Heart left ventricle (tissue), 16 donors: ENCODE measurements around the gene SLC35G2. TPM values are rescaled to one million over a fixed set of nuclear protein-coding genes. Genes with fewer than 3 reads are reported as not detected.
A peak's percentile ranks its signal among the peaks of the same experiment; 100 is the strongest.
"Not testable (repeated sequence)": the region's sequence is repeated elsewhere in the genome, so short reads cannot be mapped to it uniquely, and the experiment has no call there.

Experiments used
- ATAC-seq, 4 donors: fragments of 200-7000 bp; cut with Tn5 transposase; one replicate each; pipeline ENCODE4 v1.9.1; 2020 to 2022; ENCODE audit warnings: moderate library complexity in 4 of 4, mild to moderate bottlenecking in 3 of 4, moderate number of reproducible peaks in 1 of 4
- DNase-seq, 5 donors: peaks; one replicate each; pipeline ENCODE4 v3.0.0-alpha.2; 2020
- H3K27ac ChIP-seq, 12 donors: fragments of 200-600 bp; sonication (generic) in 4 of 12; one replicate each; pipeline versions ENCODE4 v1.5.0 to v1.8.0; 2016 to 2022; ENCODE audit warnings: mild to moderate bottlenecking in 2 of 12
- H3K27me3 ChIP-seq, 9 donors: fragments of 200-600 bp; sonication (generic) in 2 of 9; one replicate each; pipeline versions ENCODE4 v1.5.1 to v1.8.0; 2016 to 2022; ENCODE audit warnings: mild to moderate bottlenecking in 3 of 9
- H3K36me3 ChIP-seq, 9 donors: fragments of 200-600 bp; sonication (generic) in 2 of 9; one replicate each; pipeline versions ENCODE4 v1.5.0 to v1.8.0; 2018 to 2022; ENCODE audit warnings: mild to moderate bottlenecking in 2 of 9
- H3K4me1 ChIP-seq, 12 donors: fragments of 200-600 bp; sonication (generic) in 4 of 12; one replicate each; pipeline versions ENCODE4 v1.5.0 to v1.8.0; 2016 to 2022; ENCODE audit warnings: mild to moderate bottlenecking in 3 of 12
- H3K4me3 ChIP-seq, 12 donors: fragments of 200-600 bp; sonication (generic) in 4 of 12; one replicate each; pipeline versions ENCODE4 v1.5.0 to v1.8.0; 2017 to 2022; ENCODE audit warnings: mild to moderate bottlenecking in 9 of 12, moderate library complexity in 4 of 12
- H3K9me3 ChIP-seq, 12 donors: fragments of 200-600 bp; sonication (generic) in 4 of 12; one replicate each; pipeline versions ENCODE4 v1.5.0 to v1.8.0; 2016 to 2022; ENCODE audit warnings: mild to moderate bottlenecking in 1 of 12
- POLR2A ChIP-seq, 2 donors: fragments of 450-650 bp; IDR thresholded peaks; one replicate each; pipeline ENCODE4 v1.6.1; 2017; ENCODE audit warnings: antibody characterized with exemption in 2 of 2, mild to moderate bottlenecking in 2 of 2, moderate library complexity in 2 of 2
- WGBS, 4 donors: extraction: QIAGEN DNeasy Blood & Tissue Kit in 2 of 4; methylation state at CpG; one replicate each; pipeline versions ENCODE4 v1.1.5 to v1.1.7; 2013 to 2018; 5-methylcytosine and 5-hydroxymethylcytosine counted together
- intact Hi-C, 10 donors: fragments of 100-400 bp; cut with DNase I; formaldehyde crosslinking; loops; one replicate each; pipeline versions ENCODE4 v1.11.1 to v1.14.2; 2022
- polyA plus RNA-seq, 2 donors: library from polyadenylated mRNA; stranded (reverse); fragments of 200-250 nt; gene quantifications; one replicate each; pipeline ENCODE4 v1.2.3, GENCODE V29; 2013
- total RNA-seq, 9 donors: library from RNA; depleted of rRNA in 2 of 9; stranded (reverse); fragments of >200 nt in 2 of 9; fragmentation: NEBNext Ultra II Directional in 3 of 9; extraction: Animal tissue kit (Norgen Biotek cat#: 25700) in 3 of 9; gene quantifications; one replicate each; pipeline versions ENCODE4 v1.1.0 to v1.2.4, GENCODE V29; 2016 to 2023
- TF ChIP-seq, protein P1 (sequence below), 12 donors: fragments of 200-600 bp; sonication (generic) in 4 of 12; IDR thresholded peaks; one replicate each; pipeline versions ENCODE4 v1.5.0 to v1.8.0; 2018 to 2022; ENCODE audit warnings: antibody characterized with exemption in 12 of 12, mild to moderate bottlenecking in 5 of 12
- donor health status: ischemic (EF 13 %, LVEDD 7.1; RV severe dilation, severe dysfunction).
- donor health status: healthy with polysubstance abuse.
- donor health status: DM: no; HTN: yes; CAD: no.
- donor health status: DM: no; HTN: no; CAD: no.
- donor health status: ischemic (EF 25% LVEDD 6.9; RV normal size, moderate dysfunction).
- donor health status: ischemic (EF 25% LVEDD 5.7; RV mildly dilated, moderate dysfunction).
- donor health status: healthy.
- donor health status: DM: yes; HTN: yes; CAD: no.
- donor health status: ischemic (EF 35%, LVEDD 5.7; RV mildly dilated, moderate dysfunction).
- donor health status: nonischemic (EF 11% LVEDD 7.7; RV severe dilation, severe dysfunction).
- donor health status: DM: yes; HTN: yes; CAD: no.
- donor health status: PGD.
- donor health status: ischemic (EF 29% LVEDD 5.4; RV normal size, mild dysfunction).
- donor health status: nonischemic (EF 23%, LVEDD 6.1; RV moderate dilation, normal function).

SLC35G2 gene
- total and polyA plus RNA-seq, 11 donors: 1.0 to 5.3 (median 3.5) TPM

DNA sequence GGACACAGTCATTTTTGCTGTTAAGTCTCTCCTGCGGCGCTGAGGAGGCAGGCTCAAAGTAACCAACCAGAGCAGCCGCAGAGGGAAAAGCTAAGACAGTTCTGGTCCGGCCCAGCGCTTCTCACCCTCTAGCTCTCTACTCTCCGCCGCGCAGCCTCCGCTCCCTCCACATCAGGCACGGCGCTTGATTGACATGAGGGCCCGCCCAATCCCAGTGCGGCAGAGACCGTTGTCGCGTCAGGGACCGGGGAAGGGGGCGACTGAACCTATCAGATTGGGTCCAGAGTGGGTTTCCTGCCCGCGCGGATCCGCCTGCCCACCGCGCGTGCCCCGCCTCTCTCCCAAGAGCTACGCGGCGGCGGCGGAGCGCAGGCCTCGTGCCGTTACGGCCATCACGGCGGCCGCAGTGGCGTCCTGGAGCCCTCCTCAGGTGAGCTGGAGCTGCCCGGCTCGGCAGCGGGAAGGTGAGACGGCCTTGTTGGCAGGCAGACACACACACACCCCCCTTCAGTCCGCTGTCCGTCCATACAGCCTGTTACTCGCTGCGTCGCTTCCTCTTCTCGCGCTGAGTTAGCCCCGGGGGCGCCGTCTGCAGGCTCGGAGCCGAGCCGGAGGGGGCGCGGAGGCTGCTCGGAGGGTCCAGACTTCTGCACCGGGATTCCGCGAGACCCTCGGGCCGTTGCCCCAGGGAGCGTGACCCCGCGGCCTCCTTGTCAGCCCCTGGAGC is 43.1 kb downstream of the SLC35G2 start, which contains the start of gene NCK1:
TSS of gene NCK1 (plus strand) at position 319 of the 727 bp plus-strand sequence. CDS start 65,794 bp downstream, outside the sequence.
- Histone ChIP-seq H3K27me3 (no peaks in the 10 kb centered on the region), H3K4me3 (peak within 1 kb of the TSS; percentile 61 to 95 (median 83)), H3K36me3 (no peaks in the 10 kb centered on the region), H3K27ac (peak within 1 kb of the TSS; percentile 72 to 95 (median 90)), H3K4me1 (peaks cover 0 to 51% (median 23%) of the 10 kb centered on the region in 12 donors), H3K9me3 (no peaks in the 10 kb centered on the region)
- ATAC-seq: peak; percentile 99 to 100 (median 99)
- intact Hi-C loops: loop anchor here in 6 of 10 donors (1.0 to 10.0 kb wide), 11 partner anchors 45 to 152 kb away; partner anchors contain the start of genes STAG1 (in 6 of the 6) and SLC35G2 (in 4 of the 6)
- peak; percentile 99 for DNase-seq
- whole genome bisulfite sequencing, 4 donors: 0 to 2% (median 1%) methylated on average over 22 to 67 of the region's 67 CpGs
- peak; percentile 19 to 92 for TF ChIP-seq POLR2A (IDR thresholded peaks at IDR 0.05)
- TF ChIP-seq, protein P1, sequence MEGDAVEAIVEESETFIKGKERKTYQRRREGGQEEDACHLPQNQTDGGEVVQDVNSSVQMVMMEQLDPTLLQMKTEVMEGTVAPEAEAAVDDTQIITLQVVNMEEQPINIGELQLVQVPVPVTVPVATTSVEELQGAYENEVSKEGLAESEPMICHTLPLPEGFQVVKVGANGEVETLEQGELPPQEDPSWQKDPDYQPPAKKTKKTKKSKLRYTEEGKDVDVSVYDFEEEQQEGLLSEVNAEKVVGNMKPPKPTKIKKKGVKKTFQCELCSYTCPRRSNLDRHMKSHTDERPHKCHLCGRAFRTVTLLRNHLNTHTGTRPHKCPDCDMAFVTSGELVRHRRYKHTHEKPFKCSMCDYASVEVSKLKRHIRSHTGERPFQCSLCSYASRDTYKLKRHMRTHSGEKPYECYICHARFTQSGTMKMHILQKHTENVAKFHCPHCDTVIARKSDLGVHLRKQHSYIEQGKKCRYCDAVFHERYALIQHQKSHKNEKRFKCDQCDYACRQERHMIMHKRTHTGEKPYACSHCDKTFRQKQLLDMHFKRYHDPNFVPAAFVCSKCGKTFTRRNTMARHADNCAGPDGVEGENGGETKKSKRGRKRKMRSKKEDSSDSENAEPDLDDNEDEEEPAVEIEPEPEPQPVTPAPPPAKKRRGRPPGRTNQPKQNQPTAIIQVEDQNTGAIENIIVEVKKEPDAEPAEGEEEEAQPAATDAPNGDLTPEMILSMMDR (IDR thresholded peaks at IDR 0.05): peak in 5 of 12 donors; percentile 6 to 26 (median 17)

DNA sequence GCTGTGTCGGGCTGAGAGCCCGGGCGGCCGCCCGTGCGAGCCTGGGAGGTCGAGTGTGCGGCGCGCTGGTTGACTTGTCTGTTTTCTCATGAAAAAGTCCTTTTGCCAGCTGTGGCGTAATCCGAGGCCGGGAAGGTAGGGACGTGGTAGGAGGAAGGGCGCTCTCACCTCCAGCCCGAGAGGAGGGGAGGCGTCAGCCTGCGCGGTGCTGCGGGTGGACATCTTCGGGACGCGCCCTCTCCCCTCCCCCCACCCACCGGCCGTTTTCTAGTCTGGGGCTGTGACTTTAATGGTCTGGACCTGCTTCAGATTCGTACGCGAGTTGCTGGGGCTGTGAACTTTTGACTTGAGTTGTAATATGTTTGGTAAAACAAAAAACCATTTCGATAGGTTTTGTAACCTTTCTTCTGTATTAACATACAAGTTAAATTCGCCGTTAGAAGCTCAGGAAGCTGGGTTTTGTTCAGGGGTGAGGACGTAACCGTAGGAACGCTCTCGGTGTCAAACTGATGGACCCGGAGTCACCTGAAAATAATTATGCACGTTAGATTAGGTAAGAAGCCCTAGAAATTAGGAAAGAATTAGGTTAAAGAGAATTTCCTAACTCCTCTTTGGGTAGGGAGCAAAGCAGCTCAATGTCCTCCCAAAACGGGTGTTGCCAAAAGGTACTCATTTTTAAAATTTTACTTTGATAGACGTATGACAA is 43.8 kb downstream of the SLC35G2 start:
- intact Hi-C loops: loop anchor here in 6 of 10 donors (1.0 to 10.0 kb wide), 11 partner anchors 45 to 152 kb away; partner anchors contain the start of genes STAG1 (in 6 of the 6) and SLC35G2 (in 4 of the 6)
- H3K36me3 ChIP-seq: peaks cover 0 to 4% (median 0%) of the 10 kb centered on the region in 9 donors
- WGBS, 4 donors: 1% methylated on average over 35 to 39 of the region's 39 CpGs
- DNase-seq (peak in 4 of 5 donors; percentile 46 to 74 (median 60)), ATAC-seq (peak in 3 of 4 donors; percentile 36 to 62 (median 54))
- TF ChIP-seq, protein P1 (IDR thresholded peaks at IDR 0.05): no peak
- TF ChIP-seq POLR2A (IDR thresholded peaks at IDR 0.05): no peak
- no peaks in the 10 kb centered on the region for H3K9me3 ChIP-seq
- H3K4me3 ChIP-seq: peak overlapping the region; percentile 61 to 95 (median 83)
- H3K27ac ChIP-seq: peak overlapping the region; percentile 72 to 95 (median 90)
- peaks cover 0 to 43% (median 21%) of the 10 kb centered on the region in 12 donors for H3K4me1 ChIP-seq
- no peaks in the 10 kb centered on the region for H3K27me3 ChIP-seq

DNA sequence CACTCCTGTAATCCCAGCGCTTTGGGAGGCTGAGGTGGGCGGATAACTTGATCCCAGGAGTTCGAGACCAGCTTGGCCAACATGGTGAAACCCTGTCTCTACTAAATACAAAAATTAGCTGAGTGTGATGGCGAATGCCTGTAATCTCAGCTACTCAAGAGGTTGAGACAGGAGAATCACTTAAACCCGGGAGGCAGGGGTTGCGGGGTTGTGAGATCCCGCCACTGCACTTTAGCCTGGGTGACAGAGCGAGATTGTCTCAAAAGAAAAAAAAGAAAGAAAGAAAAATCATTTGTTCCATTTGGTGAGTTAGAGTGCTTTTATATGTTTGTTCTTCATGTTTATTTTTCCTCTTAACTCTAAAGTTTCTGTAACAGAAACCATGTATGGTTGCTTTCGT is 50.4 kb downstream of the SLC35G2 start:
- Histone ChIP-seq H3K4me1 (peaks cover 0 to 7% (median 0%) of the 10 kb centered on the region in 12 donors), H3K36me3 (peaks cover 0 to 33% (median 6%) of the 10 kb centered on the region in 9 donors), H3K4me3 (no peak overlapping the region), H3K27me3 (no peaks in the 10 kb centered on the region), H3K9me3 (peaks cover 0 to 8% (median 0%) of the 10 kb centered on the region in 12 donors), H3K27ac (no peak overlapping the region)
- DNase-seq (no peak), ATAC-seq (no peak)
- intact Hi-C loops: loop anchor here in 4 of 10 donors (10.0 kb wide), 4 partner anchors 56 to 136 kb away; partner anchors contain the start of gene STAG1 (in 1 of the 4)
- no peak for TF ChIP-seq POLR2A (IDR thresholded peaks at IDR 0.05)
- TF ChIP-seq, protein P1 (IDR thresholded peaks at IDR 0.05): no peak
- WGBS, 4 donors: 96 to 98% (median 98%) methylated on average over 9 of the region's 9 CpGs

DNA sequence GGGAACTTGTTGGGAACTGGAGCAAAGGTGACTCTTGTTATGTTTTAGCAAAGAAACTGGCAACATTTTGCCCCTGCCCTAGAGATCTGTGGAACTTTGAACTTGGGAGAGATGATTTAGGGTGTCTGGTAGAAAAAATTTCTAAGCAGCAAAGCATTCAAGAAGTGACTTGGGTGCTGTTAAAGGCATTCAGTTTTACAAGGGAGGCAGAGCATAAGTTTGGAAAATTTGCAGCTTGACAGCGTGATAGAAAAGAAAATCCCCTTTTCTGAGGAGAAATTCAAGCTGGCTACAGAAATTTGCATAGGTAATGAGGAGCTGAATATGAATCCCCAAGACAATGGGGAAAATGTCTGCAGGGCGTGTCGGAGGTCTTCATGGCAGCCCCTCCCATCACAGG is 53.3 kb downstream of the SLC35G2 start:
- H3K9me3 ChIP-seq: peaks cover 0 to 10% (median 0%) of the 10 kb centered on the region in 12 donors
- H3K27ac ChIP-seq, DNase-seq, H3K4me3 ChIP-seq, H3K27me3 ChIP-seq, intact Hi-C loops, ATAC-seq: not testable (repeated sequence)
- 96 to 98% (median 97%) methylated on average over 3 of the region's 3 CpGs for WGBS, 4 donors
- H3K36me3 ChIP-seq: peaks cover 0 to 34% (median 6%) of the 10 kb centered on the region in 9 donors
- H3K4me1 ChIP-seq: peaks cover 0 to 16% (median 0%) of the 10 kb centered on the region in 12 donors

GRCh38 chr3:136879510-136879909 is 60.6 kb downstream of the SLC35G2 start:
- H3K27ac ChIP-seq, ATAC-seq, H3K27me3 ChIP-seq, H3K36me3 ChIP-seq, DNase-seq, H3K4me3 ChIP-seq, H3K9me3 ChIP-seq, intact Hi-C loops: not testable (repeated sequence)
- 97 to 100% (median 99%) methylated on average over 2 of the region's 2 CpGs for WGBS, 4 donors
- H3K4me1 ChIP-seq: peaks cover 0 to 35% (median 0%) of the 10 kb centered on the region in 12 donors
